Measurements from ENCODE around the gene KLRD1.
"Not testable (repeated sequence)": the region's sequence is repeated elsewhere in the genome, so short reads cannot be mapped to it uniquely, and the experiment has no call there.

The KLRD1 gene

DNA sequence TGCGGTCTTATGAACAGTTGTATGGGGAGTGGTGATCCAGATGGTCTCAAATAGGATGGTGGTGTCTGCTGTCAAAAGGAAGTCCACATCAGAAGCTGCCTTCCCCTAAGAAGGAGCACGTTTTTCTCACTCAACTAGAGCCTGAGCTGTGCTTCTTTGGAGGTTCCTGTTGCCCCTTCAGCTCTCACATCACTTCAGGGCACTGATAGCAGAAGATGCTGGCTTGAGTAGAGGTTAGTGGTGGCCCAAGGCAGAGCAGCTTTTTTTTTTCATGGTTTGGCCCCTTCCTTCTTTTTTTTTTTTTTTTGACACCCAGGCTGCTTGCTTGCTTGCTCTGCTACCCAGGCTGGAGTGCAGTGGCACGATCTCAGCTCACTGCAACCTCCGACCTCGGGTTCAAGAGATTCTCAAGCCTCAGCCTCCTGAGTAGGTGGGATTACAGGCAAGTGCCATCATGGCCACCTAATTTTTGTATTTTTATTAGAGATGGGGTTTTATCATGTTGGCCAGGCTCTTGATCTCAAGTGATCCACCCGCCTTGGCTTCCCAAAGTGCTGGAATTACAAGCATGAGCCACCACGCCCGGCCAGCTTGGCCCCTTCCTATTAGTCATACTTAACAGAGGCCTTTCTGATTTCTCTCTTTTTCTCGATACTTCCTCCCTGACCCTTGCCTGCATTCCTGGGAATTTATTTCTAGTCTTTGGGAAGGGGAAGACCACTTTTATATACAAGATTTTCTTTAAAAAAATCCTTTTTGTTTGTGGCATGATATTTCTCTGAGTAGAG is 31.6 kb downstream of the KLRD1 start:
- no peak for DNase-seq

DNA sequence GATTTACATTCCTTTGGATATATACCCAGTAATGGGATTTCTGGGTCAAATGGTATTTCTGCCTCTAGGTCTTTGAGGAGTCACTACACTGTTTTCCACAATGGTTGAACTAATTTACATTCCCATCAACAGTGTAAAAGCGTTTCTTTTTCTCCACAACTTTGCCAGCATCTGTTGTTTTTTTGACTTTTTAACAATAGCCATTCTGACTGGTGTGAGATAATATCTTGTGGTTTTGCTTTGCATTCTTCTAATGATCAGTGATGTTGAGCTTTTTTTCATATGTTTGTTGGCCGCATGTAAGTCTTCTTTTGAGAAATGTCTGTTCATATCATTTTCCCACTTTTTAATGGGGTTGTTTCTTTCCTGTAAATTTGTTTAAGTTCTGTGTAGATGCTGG is 33.3 kb downstream of the KLRD1 start:
- DNase-seq: not testable (repeated sequence)

DNA sequence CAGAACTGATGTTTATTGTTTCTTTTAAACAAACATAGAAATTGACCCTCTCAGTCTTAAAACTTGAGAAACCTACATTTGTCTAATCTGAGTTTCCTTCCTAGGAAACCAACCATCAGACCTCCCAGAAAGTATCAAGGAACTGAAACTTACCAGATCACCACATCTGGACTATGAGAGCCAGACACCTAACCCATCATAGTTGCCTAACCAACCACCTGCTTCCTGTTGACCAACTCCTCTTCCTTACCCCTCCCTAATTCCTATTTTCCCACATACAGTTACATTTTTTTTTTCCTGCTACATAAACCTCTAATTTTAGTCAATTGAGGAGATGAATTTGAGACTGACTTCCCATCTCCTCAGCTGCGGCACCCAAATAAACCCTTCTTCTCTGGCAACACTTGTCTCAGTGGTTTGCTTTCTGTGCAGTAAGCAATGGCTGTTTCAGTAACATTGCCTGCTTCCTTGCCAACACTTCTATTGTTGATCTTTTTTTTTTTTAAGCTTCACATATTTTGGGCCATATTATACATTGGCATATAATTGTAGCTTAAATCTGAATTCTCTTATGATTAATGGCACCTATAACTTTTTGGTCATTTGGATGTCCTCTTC is 34.3 kb downstream of the KLRD1 start:
- no peak for DNase-seq

DNA sequence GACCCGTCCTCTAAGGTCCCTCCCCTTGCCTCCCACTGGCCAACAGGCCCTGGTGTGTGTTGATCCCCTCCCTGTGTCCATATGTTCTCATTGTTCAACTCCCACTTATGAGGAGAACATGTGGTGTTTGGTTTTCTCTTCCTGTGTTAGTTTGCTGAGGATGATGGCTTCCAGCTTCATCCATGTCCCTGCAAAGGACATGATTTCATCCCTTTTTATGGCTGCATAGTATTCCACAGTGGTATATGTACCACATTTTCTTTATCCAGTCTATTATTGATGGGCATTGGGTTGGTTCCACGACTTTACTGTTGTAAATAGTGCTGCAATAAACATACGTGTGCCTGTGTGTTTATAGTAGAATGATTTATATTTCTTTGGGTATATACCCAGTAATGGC is 43.8 kb downstream of the KLRD1 start:
- DNase-seq: not testable (repeated sequence)

DNA sequence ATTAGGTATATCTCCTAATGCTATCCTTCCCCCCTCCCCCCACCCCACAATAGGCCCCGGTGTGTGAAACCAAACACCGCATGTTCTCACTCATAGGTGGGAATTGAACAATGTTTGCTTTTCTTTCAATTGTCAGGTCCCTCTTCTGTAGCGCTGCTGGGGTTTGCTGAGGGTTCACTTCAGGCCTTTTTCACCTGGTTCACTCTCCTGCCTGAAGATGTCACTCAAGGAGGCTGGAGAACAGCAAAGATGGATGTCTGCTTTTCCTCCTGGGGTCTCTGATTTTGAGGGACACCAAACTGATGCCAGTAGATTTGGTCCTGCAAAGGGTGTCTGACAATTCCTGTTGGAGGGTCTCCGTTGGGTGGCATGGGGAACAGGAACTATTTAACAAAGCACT is 46.4 kb downstream of the KLRD1 start:
- DNase-seq: no peak

DNA sequence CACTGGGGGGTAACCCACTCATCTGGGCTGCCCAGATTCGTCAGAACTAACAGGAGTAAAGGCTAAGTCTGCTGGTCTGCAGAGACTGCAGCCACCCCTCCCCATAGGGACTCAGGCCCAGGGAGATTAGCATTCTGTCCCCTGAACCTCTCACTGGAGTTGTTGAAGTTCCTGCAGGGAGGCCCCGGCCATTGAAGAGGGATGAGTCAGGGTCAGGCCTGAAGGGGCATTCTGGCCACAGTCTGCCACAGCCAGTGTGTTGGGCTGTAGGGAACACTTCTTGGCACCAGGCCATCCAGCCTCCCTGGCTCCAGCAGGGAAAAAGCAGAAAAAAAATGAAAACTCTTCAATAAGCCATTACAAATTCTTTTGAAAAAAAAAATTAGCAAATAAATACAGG is 46.8 kb downstream of the KLRD1 start:
- DNase-seq: no peak

DNA sequence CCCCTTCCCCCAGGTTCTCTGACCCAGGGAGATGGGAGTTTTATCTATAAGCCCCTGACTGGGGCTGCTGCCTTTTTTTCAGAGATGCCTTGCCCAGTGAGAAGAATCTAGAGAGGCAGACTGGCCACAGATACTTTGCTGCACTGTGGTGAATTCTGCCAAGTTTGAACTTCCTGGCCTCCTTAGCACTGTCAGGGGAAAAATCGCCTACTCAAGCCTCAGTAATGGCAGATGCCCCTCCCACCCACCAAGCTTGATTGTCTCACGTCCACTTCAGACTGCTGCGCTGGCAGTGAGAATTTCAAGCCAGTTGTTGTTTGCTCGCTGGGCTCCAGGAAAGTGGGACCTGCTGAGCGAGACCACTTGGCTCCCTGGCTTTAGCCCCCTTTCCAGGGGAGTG is 50.5 kb downstream of the KLRD1 start:
- no peak for DNase-seq

DNA sequence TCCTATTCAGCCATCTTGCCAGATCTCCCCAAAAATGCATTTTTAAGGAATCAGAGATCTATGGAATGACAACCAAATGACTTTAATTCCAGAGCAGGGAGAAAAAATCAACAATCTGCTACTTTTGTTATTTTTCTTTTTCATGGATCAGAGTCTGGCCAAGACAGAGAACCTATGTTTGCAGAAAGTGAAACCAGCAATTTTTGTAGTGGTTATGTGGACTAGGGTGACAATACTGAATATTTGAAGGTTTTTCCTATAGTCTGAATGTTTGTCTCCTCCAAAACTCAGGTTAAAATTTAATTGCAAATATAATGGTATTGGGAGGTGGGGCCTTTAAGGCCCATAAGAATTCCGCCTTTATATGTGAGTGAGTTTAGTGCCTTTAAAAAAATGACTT is 51.3 kb downstream of the KLRD1 start:
- no peak for DNase-seq

DNA sequence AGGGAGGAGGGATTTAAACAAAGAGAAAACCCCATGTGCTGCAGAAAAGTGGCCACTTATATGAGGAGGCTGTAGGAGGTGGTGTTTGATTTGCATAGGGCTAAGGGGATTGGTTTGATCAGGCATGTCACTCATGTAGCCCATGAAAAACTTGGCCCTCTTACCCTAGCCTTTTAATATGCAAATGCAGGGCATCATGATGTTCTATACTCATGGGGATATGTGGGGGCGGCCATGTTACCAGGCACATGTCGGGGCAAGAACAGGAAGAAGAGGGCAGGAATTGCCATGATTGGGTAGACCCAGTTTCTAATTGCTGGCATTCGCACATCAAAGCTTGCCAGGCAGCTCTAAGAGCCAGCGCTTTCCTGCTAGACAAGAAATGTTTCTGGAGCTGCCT is 53.4 kb downstream of the KLRD1 start:
- DNase-seq: no peak

DNA sequence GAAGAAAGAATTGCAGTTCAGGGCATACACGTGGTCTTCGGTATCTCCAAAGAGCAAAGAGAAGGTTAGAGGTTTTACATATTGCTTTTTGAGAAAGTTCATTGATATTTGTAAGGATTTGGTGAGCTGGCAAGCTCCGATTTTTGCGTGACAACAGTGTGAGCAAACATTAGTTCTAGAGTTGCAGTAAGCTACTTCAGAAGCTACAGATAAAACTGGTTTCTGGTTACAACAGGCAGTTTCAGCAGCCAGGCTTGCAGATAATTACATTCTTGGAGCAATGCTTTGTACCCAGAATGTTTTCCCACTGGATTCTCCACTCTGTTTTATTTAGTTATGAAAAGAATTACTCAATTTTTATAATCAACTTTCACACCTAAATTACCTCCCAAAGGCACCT is 54.0 kb downstream of the KLRD1 start:
- no peak for DNase-seq

DNA sequence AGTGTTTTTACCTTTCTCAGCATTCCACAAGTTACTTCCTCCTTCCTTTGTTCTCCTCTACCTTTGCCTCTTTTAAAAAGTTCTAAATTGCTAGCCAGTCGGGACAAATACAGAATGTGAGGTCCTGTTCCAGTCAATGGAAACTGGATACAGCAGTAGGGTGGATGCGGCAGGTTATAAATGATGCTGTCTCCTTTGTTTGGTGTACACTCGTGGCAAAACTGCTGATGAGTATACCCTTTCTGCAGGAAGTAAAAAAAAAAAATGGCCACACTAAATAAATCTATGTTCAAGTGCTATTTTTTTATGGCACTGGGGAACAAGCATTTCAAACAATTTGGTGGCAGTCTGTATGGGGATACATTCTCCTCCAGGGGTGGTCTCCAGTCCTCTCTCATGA is 54.7 kb downstream of the KLRD1 start:
- no peak for DNase-seq

DNA sequence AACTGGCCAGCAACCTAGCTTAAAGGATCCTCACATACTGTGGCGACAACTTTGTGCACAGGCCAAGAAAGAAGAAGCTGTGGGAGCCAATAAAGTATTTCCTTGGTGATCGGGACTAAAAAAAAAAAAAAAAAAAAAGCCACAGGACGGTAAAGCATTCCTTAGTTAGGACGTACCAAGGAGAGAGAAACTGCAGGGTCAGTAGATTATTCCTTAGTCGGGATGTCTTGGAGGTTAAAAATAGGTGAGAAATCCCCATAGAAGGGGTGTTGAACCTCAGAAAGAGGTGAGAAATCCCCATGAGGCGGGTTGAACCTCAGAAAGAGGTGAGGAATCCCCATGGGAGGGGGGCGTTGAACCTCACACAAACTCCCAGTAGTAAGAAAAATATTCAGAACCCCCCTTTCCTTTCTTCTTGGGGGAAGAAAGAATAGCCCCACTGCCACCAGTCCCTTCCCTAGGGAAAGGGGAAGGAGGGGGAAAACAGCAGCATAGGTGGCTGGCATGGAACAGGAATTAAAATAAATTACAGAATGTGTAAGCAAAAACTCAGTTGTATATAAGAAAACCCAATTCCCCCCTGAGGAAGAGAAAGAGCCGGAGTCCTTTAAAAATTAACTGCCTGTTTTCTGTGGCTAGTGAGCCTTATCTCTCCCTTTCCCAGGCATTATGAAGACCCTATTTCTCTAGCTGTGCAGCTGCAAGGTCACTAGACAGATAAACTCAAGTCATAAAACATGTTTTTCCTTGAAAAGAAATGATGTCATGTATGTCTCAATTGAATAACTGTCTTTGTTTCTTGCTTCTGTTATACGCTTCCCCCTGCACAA is 55.4 kb downstream of the KLRD1 start:
- no peak for DNase-seq

DNA sequence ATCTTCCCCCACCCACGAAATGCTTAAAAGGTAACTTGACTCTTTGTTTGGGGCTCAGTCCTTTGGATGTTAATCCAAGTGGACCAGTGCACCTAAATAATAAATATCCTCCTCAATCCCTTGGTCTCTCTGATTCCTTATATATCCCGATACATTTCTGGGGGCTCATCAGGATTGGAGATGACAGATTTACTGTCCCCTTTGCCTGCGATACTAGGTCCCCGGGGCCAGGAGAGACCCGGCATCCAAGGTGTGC is 55.9 kb downstream of the KLRD1 start:
- DNase-seq: no peak

DNA sequence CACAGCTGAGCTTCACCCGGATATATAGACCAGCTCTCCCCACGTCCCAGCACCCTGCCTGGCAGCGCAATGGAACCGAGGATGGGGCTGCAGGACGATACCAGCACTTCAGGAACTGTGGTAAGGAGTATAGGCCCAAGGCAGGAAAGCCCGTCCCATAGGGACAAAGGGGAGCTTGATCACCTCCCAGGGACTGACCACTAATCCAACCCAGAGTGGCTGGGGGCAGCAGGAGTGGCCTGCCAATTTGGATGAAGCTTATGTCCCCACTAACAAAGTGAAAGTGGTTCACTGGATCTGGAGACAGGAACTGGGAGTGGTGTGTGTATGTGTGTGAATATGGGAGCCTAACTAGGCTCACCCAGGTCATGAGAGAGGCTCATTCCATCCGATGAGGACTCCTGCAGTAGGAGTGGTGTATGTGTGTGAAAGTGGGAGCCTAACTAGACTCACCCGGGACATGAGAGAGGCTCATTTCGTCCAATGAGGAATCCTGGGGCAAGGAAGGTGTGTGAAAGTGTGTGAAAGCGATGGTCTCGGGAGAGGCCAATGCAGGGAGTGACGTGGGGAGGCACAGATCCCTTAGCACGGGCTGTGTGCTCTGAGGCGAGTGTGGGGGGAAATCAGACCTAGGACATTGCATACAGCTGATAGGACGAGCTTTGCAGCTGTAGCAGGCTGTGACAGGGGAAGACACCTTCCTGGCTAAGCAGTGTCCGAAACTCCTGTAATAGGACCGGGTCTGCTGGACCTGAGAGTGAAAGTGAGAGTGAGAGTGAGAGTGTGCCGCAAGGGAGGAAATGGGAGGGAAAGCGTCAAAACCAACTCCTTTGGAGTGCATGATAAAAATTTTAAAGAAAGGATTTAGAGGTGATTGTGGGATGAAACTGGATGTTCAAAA is 56.5 kb downstream of the KLRD1 start:
- peak; percentile 46 for DNase-seq

DNA sequence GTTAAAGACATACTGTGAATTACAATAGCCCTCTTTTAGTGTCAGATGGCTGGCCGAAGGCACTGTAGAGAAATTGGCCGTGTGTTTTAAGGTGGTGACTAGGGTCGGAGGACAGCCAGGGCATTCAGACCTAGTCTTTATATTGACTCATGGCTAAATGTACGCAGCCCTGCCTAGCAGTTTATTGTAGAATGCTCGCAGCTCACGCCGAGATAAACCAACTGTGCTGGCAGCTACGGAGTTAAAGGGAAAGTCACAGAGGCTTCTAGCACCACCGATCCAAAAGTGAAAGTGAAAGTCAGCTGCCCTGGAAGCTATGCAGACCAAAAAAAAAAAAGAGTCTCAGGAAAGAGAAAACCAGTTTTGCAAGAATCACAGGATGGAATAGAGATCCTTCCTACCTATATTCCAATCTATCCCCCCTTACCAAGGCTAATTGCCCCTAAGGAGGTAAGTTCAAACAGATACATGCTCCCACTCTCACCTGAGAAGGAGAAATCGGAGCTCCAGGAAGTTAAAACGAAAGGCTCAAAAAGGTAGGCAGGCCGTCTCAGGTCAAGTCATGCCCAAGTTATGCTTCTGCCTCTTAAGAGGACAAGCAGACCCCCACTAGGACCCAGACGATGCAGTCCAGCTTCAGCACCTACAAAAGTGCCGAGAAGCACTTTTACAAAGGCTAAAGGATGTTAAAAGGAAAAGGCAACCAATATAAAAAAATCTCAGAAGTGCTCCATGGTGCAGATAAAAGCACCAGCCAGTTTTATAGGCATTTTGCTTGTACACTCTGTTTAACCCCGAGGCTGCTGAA is 57.3 kb downstream of the KLRD1 start:
- DNase-seq: peak; percentile 66

DNA sequence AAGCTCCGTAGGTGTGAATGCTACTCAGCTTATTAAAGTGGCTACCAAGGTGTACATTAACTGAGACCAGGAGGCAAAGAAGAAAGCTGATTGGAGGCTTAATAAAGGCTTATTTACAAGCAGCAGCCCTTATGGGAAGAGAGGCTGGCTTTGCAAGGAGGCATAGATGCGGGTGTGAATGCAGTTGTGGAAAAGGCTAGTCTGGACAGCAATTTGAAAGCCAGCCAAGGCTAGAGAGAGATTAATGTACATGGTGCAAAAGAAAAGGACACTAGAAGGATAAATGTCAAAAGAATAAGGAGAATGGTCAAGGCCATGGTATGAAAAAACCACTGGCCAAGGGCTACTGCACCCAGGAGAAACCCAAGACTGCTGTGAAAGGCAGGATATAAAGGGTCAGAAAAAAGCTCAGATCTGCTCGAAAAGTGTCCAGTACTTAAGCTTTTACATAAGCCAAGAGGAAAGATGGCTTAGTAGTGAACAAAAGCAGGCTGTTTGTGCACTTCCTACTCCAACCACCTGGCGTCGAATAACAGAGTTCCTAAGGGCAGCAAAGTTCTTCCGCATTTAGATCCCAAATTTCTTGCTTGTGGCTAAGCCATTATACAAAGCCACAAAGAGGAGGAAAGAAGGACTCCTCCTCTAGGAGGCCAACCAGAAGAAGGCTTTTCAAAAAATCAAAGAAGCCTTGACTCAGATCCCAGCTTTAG is 58.2 kb downstream of the KLRD1 start:
- no peak for DNase-seq

DNA sequence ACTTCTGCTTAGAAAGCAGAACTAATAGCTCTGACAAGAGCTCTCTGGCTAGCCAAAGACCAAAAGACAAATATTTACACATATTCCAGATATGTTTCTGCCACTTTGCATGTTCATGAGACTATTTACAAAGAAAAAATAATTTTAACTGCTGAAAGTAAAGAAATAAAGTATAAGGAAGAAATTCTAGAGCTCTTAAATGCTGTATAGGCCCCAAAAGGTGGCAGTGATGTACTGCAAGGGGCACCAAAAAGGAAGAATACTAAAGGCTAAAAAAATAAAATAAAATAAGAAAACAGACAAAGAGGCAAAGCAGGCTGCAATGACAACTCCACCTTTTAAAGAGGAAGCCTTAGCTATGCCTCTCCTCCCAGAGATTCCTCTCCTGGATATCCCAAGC is 59.2 kb downstream of the KLRD1 start:
- DNase-seq: no peak

DNA sequence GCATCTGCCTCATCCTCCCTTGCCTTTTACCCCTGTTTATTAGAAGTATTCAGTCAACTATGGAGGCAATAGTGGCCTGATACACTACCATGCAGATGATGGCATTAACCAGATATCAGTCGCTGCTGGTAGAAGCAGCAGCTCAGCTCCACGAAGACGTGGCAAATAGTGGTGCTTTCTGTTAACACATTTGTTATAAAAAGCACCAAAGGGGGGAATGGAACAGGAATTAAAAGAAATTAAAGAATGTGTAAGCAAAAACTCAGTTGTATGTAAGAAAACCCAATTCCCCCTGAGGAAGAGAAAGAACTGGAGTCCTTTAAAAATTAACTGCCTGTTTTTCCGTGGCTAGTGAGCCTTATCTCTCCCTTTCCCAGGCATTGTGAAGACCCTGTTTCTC is 60.0 kb downstream of the KLRD1 start:
- DNase-seq: not testable (repeated sequence)

DNA sequence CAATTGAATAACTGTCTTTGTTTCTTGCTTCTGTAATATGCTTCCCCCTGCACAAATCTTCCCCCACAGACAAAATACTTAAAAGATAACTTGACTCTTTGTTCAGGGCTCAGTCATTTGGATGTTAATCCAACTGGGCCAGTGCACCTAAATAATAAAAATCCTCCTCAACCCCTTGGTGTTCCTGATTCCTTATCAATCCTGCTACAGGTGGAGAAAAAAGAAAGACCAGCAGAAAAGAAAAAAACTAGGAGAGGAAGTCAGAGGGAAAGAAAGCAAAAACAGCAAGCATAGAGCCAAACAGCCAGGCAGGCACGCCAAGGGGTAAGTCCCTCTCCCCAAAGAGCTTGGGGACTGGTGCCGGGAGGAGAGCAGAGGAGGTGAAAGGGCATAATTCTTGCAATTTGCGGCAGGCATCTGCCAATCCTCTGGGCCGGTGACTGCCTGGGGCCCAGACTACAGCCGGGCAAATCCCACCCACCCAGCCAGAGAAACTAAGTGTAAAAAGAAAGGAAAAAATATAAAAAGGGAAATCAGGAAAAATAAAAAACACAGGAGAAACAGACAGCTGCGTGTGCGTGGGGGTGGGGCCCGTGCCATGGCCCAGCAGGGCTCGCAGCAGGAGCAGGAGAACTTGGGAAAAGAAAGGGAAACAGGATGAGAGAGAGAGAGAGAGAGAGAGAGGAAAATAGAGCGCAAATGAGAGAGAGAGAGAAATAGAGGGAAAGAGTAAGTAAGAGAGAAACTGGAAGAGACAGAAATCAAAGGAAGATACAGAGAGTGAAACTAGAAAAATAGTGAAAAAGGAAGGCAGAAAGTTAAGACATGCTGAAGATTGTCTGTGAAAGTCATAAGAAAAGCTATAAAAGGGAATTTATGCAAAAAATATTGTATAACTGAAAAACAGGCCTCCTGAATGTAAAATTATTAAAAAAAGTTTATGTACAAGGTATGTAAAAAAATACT is 60.8 kb downstream of the KLRD1 start:
- no peak for DNase-seq

Measured in activated CD4-positive, alpha-beta T cell treated with anti-CD3 and anti-CD28 coated beads, Interleukin-2, Interleukin-6, amounts not matched to agents 100 ng/mL and 50 ng/mL, durations not matched to agents 16 hours and 8 hours (primary cell).